HPDE6-E6E7 (cell line): ENCODE data around the gene AGAP1.
"Not testable (repeated sequence)": the region's sequence is repeated elsewhere in the genome, so short reads cannot be mapped to it uniquely, and the experiment has no call there.

Source experiments
- DNase-seq: peaks from one replicate; pipeline ENCODE4 v3.0.0; 2011; ENCODE audit warnings: missing footprints; ENCODE audit errors: extremely low spot score

AGAP1 gene

DNA sequence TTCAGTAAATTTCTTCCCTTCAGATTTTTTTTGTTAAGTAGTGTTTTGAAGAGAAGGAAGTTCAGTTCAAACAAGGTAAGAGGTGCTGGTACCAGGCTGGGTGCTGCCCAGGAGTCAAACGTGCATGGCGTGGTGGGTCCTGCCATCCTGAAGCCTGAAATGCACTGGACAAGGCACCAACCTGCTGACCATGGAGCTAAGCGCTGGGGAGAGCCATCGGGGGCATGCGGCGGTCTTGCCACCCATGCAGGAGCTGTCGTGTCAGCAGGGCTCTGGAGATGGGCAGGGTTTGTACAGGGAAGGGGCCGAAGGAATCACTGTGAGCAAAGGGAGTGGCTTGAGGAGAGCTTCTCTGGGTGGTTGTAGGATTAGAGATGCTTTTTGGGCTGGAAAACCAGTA, 547.8 kb downstream of the AGAP1 start:
- DNase-seq: no peak

DNA sequence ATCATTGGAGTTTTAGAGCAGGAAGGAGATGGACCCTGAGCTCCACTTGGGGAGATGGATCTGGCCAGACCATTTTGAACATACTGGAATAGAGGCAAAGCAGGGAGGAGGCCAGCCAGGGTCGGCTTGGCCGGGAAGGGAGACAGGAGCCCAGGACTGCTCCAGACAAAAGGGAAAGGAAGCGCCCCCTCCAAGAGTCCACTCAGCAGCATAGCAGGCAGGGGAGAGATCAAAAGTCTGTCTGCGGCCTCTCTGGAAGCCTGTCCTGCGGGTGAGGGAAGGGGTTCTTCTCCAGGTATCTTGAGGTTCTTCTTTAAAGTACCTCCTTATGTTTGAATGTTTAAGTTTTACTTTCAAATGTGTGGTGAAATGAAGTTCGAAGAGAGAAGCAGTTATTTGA, 548.2 kb downstream of the AGAP1 start:
- DNase-seq: no peak

DNA sequence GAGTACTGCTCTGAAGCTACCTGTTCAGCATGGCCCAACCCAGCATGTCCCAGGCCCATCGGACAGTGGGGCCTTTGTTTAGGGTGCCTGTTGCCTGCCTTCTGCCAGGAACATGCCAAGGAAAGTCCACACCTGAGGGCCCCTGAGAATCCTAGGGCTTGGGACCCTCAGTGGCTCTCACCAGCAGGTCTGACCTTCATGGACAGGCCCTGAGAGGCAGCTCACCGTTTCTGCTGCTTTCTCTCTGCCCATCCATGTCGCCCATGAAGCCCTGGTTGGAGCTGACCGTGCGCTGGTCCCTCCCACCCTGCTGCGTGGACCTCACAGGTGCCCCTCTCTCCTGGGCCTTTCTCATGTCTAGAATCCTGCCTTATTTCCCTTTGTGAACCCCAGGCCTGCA, 550.3 kb downstream of the AGAP1 start:
- DNase-seq: no peak

DNA sequence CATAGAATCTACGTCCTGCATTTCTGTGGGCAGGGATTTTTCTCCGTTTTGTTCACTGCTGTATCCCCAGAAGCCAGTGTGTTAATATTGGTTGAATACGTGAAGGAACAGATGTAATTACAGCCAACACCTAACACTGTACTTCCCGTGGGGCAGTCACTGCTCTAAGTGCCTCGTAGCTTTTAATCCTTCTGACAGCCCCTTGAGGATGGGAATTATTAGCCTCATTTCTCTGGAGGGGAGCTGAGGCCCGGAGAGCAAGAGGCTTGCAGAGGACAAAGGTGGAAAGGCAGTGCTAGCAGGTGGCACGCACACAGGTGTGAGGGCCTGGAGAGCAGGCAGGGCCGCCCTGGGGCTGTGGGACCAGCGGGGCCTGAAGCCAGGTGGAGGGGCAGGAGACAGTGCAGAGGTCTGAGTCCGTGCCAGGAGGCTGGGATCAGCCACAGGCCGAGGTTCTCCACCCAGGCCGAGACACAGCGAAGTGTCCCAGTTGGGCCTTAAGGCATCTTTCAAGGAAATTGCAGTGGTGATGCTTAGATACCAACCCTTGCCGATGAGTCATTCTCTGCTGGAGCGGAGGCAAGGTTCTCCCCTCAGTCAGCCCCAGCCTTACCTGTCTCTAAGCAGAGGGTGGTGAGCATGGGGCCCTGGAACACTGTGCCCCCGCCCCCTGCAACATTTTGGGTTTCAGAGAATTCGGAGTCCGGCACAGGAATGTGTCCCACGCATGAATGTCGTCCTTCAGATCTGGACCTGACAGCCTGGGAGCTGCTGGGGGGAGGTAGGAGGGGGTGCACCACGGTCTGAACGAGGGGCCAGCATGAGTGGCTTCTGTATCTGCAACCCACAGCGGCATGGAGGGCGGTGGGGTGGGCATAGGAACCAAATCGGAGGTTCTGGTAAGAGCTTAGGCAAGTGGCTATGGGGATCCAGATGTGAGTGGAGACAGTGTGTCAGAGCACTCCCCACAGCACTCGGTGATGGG, 551.7 kb downstream of the AGAP1 start:
- DNase-seq: peak; percentile 84

DNA sequence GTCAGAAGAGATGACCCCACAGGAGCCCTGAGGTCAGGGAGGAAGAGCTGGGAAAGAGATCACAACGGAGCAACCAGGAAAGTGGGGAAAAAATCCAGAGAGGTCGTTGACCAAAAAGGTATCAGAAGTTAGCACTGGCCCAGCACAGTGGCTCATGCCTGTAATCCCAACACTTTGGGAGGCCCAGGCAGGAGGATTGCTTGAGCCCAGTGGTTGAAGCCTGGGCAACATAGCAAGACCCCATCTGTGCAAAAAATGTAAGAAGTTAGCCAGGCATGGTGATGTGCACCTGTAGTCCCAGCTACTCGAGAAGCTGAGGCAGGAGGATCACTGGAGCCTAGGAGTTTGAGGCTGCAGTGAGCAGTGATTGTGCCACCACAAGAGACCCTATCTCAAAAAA, 552.9 kb downstream of the AGAP1 start:
- DNase-seq: no peak

DNA sequence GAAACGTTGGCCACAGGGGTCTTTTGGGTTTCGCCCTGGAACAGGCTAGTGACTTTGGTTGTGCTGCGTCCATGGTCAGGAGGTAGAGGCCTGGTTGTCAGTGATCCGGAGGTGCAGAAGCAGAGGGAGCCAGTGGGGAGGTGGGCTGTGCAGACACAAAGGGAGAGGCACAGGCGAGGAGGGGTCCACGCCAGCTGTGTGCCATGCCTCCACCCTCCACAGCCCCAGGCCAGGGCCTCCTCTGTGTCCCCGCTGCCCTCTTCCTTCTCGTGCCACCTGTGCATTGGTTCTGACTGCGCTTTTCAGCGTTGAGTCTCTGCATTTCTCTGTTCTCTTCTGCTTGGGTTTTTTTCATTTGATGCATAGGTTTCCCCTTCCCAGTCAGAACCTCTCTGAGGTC, 553.3 kb downstream of the AGAP1 start:
- DNase-seq: no peak

DNA sequence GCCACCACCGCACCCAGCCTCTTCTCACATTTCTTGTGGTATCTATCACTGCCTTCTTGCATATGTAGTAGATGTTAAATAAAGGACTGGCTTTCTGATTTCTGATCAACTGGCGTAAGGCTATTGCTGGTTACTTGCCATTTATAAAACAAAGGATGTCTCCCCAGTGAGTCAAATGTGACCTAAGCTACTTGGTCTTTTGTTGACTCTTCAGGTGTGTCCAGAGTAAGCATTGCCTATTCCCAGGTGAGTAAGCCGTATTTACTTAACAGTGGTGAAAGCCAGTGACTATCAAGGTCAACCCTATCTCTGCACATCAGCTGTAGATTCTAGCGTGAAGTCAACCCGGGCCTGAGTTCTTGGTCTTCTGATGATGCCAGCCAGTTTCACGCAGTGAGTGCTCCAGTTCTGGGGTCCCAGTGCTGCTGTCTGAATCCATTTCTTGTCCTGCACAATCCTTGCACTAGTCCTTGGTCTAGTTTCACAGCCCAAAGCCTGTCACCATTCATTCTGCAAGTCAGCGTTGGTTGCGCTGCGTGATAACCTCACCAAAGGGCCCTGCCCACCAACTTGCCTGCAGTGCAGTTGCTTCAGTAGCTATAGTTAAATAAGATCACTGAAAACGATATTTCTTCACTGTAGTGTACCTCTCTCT, 554.2 kb downstream of the AGAP1 start:
- peak; percentile 86 for DNase-seq

DNA sequence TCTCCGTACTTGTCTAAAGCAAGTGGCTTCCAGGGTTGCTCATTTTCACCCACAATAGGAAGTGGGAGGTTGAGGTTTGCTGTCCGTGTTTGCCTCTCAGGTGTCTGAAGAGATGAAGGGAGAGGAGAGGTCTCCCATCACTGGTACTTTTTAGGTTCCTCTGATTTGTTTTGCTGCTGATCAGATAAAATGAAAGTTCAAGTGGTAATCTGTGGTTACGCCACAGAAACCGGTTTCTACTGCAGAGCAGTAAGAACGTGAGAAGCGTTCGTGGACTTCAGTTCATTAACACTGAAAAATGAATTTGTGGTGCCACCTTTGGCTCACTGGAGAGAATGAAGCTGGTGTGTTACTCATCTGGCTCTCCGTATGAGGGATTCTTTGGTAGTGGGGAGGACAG, 556.1 kb downstream of the AGAP1 start:
- DNase-seq: no peak

DNA sequence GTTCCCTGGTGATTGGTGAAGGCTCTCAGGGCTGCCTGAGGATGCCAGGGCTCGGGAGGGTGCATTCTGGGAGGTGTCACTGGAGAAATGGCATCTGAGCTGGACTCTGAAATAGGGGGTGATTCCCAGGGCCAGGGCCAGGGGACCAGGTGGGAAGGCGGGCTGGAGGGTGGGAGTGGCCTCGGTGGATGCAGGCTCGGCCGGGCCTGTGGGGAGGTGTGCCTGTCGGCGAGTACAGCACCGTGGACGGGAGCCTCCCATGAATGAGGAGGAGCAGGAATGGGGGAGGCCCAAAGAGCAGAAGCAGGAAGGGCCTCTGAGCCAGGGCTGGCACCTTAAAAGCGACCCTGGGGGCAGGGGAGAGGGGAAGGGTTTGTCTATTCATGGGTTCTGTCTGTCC, 557.5 kb downstream of the AGAP1 start:
- DNase-seq: no peak

DNA sequence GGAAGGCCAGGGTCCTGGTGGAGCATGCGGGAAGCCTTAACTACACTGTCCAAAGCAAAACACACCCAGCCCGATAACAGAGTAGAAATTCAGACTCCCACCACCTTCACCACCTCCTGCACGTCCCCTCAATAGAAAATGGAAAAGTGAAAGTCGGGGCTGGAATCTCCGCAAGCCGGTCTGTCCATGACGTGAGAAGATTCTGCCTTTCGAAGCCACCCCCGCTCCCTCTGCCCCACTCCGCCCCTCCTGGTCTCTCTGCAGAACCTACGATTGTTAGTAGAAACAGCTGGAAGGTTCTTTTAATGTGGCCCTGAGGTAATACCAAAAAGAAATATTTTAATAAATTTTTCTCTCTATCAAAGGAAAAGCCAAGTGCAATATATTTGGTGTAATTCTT, 558.0 kb downstream of the AGAP1 start:
- no peak for DNase-seq

DNA sequence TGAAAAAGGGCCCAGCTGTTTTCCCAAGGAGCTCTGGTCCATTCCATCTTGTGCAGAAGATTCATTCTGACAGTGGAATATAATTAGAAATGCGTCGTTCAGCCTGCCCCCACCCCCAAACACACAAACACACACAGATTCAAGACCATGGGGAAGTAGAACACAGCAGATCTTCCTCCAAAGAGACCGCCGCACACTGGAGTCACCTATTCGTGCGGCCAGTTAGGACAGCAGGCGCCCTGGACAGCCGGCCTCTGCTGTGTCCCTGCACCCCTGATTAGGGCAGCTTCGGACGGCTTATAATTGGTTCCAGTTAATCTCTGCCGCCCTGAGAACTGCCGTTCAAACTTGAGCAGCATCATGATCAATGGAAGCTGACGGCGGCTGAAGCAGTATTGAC, 558.4 kb downstream of the AGAP1 start:
- DNase-seq: no peak

DNA sequence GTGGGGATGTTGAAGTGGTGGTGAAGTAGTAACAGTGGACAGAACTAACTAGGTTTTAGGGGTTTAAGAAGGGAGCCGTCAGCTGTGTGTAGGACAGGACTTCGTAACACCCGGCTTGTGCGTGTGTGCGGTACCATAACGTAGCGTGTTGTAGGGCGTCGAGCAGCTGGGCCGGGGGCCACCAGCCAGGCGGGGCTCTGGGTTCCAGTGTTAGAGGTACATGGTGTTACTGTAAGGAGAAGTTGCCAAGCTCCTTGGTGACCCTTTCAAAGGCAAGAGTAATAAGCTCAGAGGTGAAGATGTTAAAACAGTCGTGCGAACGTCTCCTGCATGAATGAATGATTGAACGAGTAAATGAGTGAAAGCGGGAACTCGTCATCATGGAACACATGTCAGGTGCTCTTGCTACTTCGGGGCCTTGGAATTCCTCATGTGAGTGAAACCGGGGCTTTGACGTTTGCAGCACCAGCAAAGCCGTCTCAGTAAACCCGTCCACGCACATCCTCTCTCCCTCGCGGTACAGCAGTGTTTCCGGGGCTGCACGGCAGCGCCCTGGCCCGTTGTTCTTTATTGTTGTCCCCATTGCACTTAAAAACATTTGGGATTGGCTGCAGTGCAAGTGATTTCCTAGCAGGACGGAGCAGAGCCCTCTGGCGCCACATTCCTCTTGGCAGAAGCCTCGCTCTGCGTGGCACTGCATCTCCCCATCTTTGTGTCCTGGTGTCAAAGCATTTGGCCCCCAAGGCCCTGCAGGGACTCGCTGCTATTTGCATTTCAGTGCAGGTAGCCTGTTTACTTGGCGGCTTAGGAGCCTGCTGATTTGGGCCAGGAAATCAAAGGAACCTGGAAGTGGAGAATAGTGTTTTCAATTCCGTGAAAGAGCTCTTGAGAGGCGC, 559.3 kb downstream of the AGAP1 start:
- DNase-seq: no peak

DNA sequence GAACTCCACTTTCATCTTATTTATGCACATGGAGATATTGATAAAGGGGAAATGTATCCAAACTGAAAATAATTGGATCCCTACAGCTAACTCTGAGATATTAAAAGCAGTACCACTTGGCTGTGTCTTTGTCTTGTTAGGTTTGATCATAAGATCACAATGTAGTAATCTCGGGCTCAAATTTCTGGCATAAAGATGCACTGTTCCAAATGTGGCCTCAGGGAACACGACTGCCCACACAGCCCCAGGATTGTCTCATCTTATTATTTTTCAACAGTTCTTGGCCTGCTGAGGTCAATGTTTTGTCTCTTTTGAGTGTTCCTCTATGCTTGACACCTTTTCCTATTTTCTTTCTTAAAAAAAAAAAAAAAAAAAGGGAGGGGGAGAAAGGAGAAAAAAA, 560.3 kb downstream of the AGAP1 start:
- DNase-seq: no peak

DNA sequence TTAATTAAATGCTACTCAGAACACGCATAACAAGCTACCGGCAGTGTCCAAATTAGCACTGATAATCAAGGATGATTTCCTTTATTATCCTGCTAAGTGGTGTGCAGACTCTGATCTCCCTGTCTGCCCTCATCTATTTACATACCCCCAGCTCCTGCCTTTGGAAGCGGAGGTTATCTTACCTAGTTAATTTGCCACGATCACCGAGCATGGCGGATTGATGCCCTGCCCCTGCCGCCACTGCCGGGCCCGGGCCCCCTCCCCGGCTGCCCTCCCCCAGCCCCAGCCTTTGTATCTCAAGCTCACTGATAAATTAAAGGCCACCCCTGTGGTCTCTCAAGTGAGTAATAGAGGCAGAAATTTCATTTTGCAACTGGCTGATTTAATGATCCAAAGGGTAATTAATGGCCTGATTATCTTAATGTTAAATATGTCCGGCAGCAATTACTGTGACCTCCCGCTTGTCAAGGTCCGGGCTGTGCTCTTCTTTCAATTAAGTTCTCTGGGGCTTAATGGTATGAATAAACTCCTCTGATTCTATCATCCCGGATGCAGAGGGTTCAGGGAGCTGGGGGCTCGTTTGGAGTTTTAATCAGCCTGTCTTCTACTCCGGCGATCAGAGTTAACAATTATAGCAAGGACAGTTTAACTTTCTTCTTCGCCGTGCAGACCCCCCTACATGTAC, 560.9 kb downstream of the AGAP1 start:
- no peak for DNase-seq

DNA sequence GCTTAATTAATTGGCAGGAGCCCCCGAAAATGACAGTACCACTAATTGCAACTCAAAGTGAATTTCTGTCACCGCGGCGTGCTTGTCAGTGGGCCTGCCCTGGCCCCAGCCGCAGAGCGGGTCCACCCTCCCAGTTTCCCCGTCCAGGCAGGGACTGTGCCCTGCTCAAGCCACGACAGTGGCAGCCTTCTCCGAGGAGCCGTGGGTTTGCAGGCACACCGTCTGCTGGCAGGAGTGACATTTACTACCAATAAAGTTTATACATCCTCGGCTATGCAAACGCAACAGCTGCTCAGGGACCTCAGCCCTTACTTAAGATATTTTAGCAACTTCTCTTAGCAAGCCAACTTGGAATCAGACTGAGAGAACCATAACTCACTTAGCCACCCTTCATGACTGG, 561.6 kb downstream of the AGAP1 start:
- DNase-seq: no peak

DNA sequence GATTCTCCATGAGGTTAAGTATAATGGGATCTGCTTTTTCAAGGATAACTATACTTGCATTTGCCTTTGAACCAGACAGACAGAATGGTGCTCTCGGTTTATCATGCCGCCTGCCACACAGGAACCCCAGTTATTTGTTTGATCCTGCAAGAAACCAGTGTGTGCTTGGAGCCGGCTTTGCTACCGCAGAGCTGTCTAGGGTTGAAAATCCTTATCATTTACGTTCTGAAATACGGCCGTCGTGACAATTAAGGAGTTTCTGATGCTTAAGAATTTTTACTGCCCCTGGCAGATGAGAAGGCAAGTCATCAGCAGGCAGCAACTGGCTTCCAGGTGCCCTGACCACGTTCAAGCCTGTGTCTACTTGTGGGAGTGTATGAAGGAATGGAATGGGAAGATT, 562.3 kb downstream of the AGAP1 start:
- DNase-seq: no peak

DNA sequence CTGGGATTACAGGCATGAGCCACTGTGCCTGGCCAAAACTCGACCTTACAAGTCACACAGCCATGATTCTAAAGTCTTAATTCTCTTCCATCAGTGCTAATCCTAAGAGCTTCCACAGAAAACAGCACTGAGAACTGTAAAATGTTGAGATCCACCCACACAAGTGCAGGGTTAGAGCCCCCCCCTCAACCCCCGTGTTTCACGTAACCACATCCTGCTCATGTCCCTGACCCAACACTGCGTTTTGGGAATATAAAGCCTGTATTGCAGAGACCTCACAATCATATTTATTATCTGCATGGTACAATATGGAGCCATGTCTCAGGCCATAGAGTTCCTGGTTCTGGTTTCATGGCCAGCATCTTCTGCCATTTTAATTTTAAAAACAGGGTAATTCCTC, 563.5 kb downstream of the AGAP1 start:
- no peak for DNase-seq

DNA sequence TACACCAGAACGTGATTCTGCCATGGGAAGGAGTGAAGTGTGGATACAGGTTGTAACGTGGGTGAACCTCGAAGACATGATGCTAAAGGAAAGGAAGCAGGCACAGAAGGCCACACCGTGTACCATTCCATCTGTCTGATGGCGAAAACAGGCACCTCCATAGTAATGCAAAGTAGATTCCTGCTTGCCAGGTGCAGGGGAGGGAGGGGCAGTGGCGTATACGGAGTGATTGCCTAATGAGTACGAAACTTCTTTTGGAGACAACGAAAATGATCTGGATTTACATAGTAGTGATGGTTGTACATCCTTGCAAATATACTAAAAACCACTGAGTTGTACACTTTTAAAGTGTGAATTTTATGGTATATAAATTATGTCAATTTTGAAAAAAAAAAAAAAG, 567.7 kb downstream of the AGAP1 start:
- no peak for DNase-seq

DNA sequence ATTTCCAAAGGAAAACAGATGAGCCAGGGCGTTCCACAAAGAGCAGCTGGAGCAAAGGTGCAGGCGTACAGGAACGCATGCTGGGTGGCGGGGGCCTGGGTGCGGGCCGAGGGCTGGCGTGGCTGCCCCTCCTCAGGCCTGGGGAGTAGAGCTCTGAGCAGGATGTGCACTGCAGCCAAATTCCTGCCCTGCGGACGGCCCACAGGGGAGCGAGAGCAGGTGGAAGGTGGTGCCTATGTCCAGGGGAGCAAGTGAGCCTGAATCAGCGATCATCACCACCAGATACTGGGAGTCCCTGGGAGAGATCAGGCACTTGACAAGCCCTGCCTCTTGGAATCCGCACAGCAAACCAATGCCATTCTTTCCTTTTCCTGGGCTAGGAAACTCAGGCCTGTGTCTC, 568.1 kb downstream of the AGAP1 start:
- DNase-seq: no peak

DNA sequence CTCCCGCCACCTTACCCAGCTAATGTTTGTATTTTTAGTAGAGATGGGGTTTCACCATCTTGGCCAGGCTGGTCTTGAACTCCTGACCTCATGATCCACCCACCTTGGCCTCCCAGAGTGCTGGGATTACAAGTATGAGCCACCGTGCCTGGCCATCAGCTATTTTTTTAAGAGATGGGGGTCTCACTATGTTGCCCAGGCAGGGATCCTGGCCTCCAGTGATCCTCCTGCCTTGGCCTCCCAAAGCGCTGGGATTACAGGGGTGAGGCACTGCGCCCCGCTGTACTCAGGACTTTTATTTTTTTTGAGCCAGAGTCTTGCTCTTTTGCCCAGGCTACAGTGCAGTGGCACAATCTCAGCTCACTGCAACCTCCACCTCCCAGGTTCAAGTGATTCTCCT, 569.0 kb downstream of the AGAP1 start:
- not testable (repeated sequence) for DNase-seq

DNA sequence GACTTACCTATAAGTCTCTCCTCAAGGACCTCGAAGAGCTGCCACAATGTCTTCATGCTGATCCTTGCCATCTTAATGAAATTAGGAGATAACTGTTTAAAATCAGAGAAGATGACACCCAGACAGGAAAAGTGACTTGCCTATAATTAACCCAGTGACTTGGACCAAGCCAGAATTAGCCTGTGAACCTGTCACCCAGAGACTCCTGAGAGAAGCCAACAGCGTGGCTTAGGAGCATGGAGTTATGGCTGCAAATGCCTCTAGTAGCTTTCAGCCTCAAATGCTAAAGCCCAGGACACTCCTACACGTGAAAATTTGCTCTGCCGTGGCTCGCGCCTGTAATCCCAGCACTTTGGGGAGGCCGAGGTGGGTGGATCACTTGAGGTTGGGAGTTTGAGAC, 570.2 kb downstream of the AGAP1 start:
- DNase-seq: no peak
